Neural progenitor cell (in vitro differentiated cells): ENCODE results near the gene NPPB. TPM values are rescaled to one million over a fixed set of nuclear protein-coding genes. Genes with fewer than 3 reads are reported as not detected.

Source experiments
- DNase-seq: peaks from one replicate; pipeline ENCODE4 v3.0.0-alpha.2; 2016; ENCODE audit warnings: low spot score
- H2AFZ ChIP-seq: fragments of 200-600 bp; sonication (generic); replicated peaks from 2 replicates; pipeline ENCODE4 v1.6.1; 2016; ENCODE audit warnings: antibody characterized with exemption
- H3F3A ChIP-seq: fragments of 200-600 bp; sonication (generic); 2 replicates; pipeline ENCODE4 v1.6.1; 2016; ENCODE audit warnings: antibody characterized with exemption, low read depth
- H3K27ac ChIP-seq: fragments of 200-600 bp; sonication (generic); 2 replicates; pipeline ENCODE4 v1.5.1; 2016; ENCODE audit warnings: mild to moderate bottlenecking
- H3K27me3 ChIP-seq: fragments of 200-600 bp; sonication (generic); 2 replicates; pipeline ENCODE4 v1.6.1; 2016; ENCODE audit warnings: mild to moderate bottlenecking, moderate library complexity
- H3K36me3 ChIP-seq: fragments of 200-600 bp; sonication (generic); 2 replicates; pipeline ENCODE4 v1.5.1; 2016
- H3K4me1 ChIP-seq: fragments of 200-600 bp; sonication (generic); 2 replicates; pipeline ENCODE4 v1.6.1; 2016; ENCODE audit warnings: mixed run types
- H3K4me2 ChIP-seq: fragments of 200-600 bp; sonication (generic); 2 replicates; pipeline ENCODE4 v1.6.1; 2016
- H3K4me3 ChIP-seq: fragments of 200-600 bp; sonication (generic); 2 replicates; pipeline ENCODE4 v1.5.1; 2016
- H3K79me2 ChIP-seq: fragments of 200-600 bp; sonication (generic); 2 replicates; pipeline ENCODE4 v1.6.1; 2016; ENCODE audit warnings: low read depth
- H3K9ac ChIP-seq: fragments of 200-600 bp; sonication (generic); 2 replicates; pipeline ENCODE4 v1.6.1; 2016
- H3K9me3 ChIP-seq: fragments of 200-600 bp; sonication (generic); 2 replicates; pipeline ENCODE4 v1.5.1; 2016; ENCODE audit warnings: low read depth
- H4K20me1 ChIP-seq: fragments of 200-600 bp; sonication (generic); 2 replicates; pipeline ENCODE4 v1.6.1; 2016; ENCODE audit warnings: low read depth
- H3K27ac Mint-ChIP-seq: 3 replicates; pipeline ENCODE4 v1.8.0; 2021; ENCODE audit warnings: mixed read lengths
- H3K27me3 Mint-ChIP-seq: 2 replicates; pipeline ENCODE4 v1.8.0; 2022; ENCODE audit warnings: low read depth, mild to moderate bottlenecking, inconsistent platforms, moderate library complexity, mixed read lengths; ENCODE audit not compliant: insufficient read depth
- H3K36me3 Mint-ChIP-seq: 3 replicates; pipeline ENCODE4 v1.8.0; 2021; ENCODE audit warnings: mixed read lengths
- H3K4me1 Mint-ChIP-seq: 3 replicates; pipeline ENCODE4 v1.8.0; 2021; ENCODE audit warnings: mixed read lengths
- H3K4me3 Mint-ChIP-seq: 3 replicates; pipeline ENCODE4 v1.8.0; 2021; ENCODE audit warnings: mild to moderate bottlenecking, moderate library complexity, mixed read lengths
- H3K9me3 Mint-ChIP-seq: 3 replicates; pipeline ENCODE4 v1.8.0; 2020; ENCODE audit warnings: mixed read lengths
- EZH2 ChIP-seq: fragments of 200-600 bp; sonication (generic); IDR thresholded peaks from 2 replicates; pipeline ENCODE4 v1.6.1; 2017; ENCODE audit warnings: antibody characterized with exemption, mild to moderate bottlenecking, moderate library complexity
- EZH2phosphoT487 ChIP-seq: fragments of 200-600 bp; sonication (generic); IDR thresholded peaks from 2 replicates; pipeline ENCODE4 v1.6.1; 2017; ENCODE audit warnings: antibody characterized with exemption
- total RNA-seq: library from RNA; depleted of rRNA; stranded (reverse); fragments of >200 nt; gene quantifications from 2 replicates; pipeline ENCODE4 v1.2.3, GENCODE V29; 2015; ENCODE audit warnings: low replicate concordance
- TF ChIP-seq, protein P1 (sequence below): fragments of 200-600 bp; sonication (generic); IDR thresholded peaks from 2 replicates; pipeline ENCODE4 v1.5.1; 2017; ENCODE audit warnings: antibody characterized with exemption, mild to moderate bottlenecking

NPPB gene
- total RNA-seq, 1 donor from 2014 or later: not detected

DNA sequence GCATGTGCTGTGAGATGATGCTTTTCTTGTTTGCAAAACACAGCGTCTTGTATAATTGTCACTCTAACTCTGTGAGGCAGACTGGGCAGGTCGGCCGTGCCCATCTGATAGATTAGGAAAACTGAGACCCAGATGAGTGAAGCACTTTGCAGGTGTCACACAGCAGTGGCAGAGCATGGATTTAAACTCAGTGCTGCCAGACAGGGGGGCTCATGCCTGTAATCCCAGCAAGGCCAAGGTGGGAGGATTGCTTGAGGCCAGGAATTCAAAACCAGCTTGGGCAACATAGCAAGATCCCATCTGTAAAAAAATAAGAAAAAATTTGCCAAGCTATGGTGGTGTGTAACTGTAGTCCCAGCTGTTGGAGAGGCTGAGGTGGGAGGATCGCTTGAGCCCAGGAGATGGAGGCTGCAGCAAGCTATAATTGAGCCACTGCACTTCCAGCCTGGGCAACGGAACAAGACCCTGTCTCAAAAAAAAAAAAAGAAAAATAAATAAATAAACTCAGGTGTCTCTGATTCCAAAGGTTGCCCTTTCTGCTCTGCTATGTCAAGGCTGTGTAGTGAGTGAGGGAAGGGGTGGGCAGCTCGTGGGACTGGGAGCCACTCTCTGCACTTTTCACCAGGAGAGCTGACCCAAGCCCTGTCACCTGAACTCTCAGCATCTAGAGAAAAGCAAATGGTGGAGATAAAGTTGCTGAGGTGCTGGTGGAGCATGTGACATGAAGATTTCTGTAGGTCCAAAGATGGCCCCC is 32.9 kb upstream of the NPPB start:
- H3K79me2 ChIP-seq: no peaks in the 10 kb centered on the region
- Mint-ChIP-seq H3K9me3 (no peaks in the 10 kb centered on the region), H3K4me3 (no peak overlapping the region), H3K27ac (no peak overlapping the region), H3K27me3 (no peaks in the 10 kb centered on the region), H3K36me3 (no peaks in the 10 kb centered on the region), H3K4me1 (no peaks in the 10 kb centered on the region)
- H3K9me3 ChIP-seq: no peaks in the 10 kb centered on the region
- TF ChIP-seq EZH2 (no peak), EZH2phosphoT487 (no peak)
- TF ChIP-seq, protein P1, sequence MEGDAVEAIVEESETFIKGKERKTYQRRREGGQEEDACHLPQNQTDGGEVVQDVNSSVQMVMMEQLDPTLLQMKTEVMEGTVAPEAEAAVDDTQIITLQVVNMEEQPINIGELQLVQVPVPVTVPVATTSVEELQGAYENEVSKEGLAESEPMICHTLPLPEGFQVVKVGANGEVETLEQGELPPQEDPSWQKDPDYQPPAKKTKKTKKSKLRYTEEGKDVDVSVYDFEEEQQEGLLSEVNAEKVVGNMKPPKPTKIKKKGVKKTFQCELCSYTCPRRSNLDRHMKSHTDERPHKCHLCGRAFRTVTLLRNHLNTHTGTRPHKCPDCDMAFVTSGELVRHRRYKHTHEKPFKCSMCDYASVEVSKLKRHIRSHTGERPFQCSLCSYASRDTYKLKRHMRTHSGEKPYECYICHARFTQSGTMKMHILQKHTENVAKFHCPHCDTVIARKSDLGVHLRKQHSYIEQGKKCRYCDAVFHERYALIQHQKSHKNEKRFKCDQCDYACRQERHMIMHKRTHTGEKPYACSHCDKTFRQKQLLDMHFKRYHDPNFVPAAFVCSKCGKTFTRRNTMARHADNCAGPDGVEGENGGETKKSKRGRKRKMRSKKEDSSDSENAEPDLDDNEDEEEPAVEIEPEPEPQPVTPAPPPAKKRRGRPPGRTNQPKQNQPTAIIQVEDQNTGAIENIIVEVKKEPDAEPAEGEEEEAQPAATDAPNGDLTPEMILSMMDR: no peak
- no peaks in the 10 kb centered on the region for H3K27me3 ChIP-seq
- H3K9ac ChIP-seq: no peak overlapping the region
- no peak for DNase-seq
- H4K20me1 ChIP-seq: no peaks in the 10 kb centered on the region
- no peak overlapping the region for H3K4me3 ChIP-seq
- no peaks in the 10 kb centered on the region for H3K36me3 ChIP-seq
- no peaks in the 10 kb centered on the region for H3F3A ChIP-seq
- H3K27ac ChIP-seq: no peak overlapping the region
- no peak overlapping the region for H3K4me2 ChIP-seq
- no peak overlapping the region for H2AFZ ChIP-seq
- no peaks in the 10 kb centered on the region for H3K4me1 ChIP-seq

DNA sequence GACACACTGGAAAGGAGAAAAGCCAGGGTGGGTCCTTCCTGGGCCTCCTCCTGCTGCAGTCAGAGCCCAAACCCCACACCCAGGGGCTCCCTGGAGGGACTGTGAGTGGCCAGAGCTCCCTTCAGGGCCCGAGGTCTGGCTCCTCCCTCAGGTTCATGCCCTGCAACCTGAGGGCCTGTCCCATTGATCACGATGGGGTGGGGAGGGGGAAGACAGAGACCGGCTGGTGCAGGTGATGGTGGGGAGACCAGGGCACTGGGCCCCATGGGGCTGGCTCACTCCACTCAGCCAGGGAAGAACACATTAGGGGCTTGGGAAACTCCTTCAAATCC is 30.1 kb upstream of the NPPB start:
- H3K27ac ChIP-seq: no peak overlapping the region
- H3F3A ChIP-seq: no peaks in the 10 kb centered on the region
- H3K4me1 Mint-ChIP-seq: no peaks in the 10 kb centered on the region

DNA sequence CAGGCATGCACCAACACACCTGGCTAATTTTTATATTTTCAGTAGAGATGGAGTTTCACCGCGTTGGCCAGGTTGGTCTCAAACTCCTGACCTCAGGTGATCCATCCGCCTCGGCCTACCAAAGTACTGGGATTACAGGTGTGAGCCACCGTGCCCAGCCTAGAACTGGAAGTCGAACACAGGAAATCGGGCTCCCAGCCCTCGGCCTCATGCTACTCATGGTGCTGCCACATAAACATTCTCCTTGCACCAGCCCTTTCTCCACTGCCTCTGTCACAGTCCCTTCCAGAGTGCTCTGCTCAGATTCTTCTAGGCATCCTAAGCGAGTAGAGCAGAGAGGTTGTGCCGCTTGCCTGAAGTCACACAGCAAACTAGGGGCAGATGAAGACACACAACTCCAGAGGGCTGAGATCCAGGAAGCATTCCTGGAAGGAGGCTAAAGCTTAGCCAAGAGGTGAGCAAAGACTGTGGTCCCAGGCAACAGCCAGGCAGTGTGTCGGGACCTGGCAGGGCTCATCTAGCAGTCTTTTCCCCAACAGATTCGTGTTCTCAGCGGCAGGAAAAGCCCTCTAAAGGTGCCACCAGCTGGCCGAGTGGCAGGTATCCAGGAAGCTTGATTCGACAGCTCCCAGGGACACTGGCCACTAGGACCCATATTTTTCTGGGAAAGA is 29.6 kb upstream of the NPPB start:
- Histone ChIP-seq H3K4me3 (no peak overlapping the region), H3K27me3 (no peaks in the 10 kb centered on the region), H3K4me2 (no peak overlapping the region), H3K9me3 (no peaks in the 10 kb centered on the region), H3K36me3 (no peaks in the 10 kb centered on the region), H4K20me1 (no peaks in the 10 kb centered on the region), H3K79me2 (no peaks in the 10 kb centered on the region), H3K9ac (no peak overlapping the region), H2AFZ (no peak overlapping the region), H3K4me1 (no peaks in the 10 kb centered on the region), H3F3A (no peaks in the 10 kb centered on the region), H3K27ac (no peak overlapping the region)
- Mint-ChIP-seq H3K36me3 (no peaks in the 10 kb centered on the region), H3K4me3 (no peak overlapping the region), H3K4me1 (peaks cover under 1% of the 10 kb centered on the region), H3K9me3 (no peaks in the 10 kb centered on the region), H3K27ac (no peak overlapping the region), H3K27me3 (no peaks in the 10 kb centered on the region)
- no peak for TF ChIP-seq EZH2
- no peak for DNase-seq

More for the DNA sequence above, 30.1 kb upstream of the NPPB start:
- Histone ChIP-seq H3K79me2 (no peaks in the 10 kb centered on the region), H2AFZ (no peak overlapping the region), H3K4me2 (no peak overlapping the region), H3K9ac (no peak overlapping the region), H3K27me3 (no peaks in the 10 kb centered on the region), H4K20me1 (no peaks in the 10 kb centered on the region), H3K4me1 (no peaks in the 10 kb centered on the region), H3K9me3 (no peaks in the 10 kb centered on the region), H3K36me3 (no peaks in the 10 kb centered on the region), H3K4me3 (no peak overlapping the region)
- no peak overlapping the region for H3K27ac Mint-ChIP-seq
- TF ChIP-seq, protein P1: no peak
- TF ChIP-seq EZH2phosphoT487 (no peak), EZH2 (no peak)
- no peaks in the 10 kb centered on the region for H3K36me3 Mint-ChIP-seq
- H3K27me3 Mint-ChIP-seq: no peaks in the 10 kb centered on the region
- no peaks in the 10 kb centered on the region for H3K9me3 Mint-ChIP-seq
- H3K4me3 Mint-ChIP-seq: no peak overlapping the region
- DNase-seq: no peak

DNA sequence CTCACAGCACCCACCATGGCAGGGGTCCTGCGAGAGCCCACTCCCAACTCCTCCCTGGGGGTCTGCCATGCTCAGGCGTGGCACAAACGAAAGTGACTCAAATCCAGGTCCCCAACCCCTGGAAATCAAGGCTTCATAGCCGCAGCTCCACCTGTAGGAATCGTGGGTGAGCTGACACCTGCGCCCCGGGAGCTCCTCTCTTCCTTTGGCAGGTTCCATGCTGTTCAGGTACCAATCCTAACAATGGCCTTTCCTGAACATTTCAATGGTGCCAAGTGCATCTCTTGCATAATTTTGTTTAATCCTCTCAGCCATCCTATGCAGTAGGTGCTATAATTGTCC is 28.9 kb upstream of the NPPB start:
- Histone ChIP-seq H3K27me3 (no peaks in the 10 kb centered on the region), H3K4me3 (no peak overlapping the region), H4K20me1 (no peaks in the 10 kb centered on the region), H3K9me3 (no peaks in the 10 kb centered on the region), H3K4me2 (no peak overlapping the region), H3K36me3 (no peaks in the 10 kb centered on the region), H3K9ac (no peak overlapping the region), H3F3A (no peaks in the 10 kb centered on the region), H2AFZ (no peak overlapping the region), H3K27ac (no peak overlapping the region), H3K4me1 (no peaks in the 10 kb centered on the region), H3K79me2 (no peaks in the 10 kb centered on the region)
- Mint-ChIP-seq H3K9me3 (no peaks in the 10 kb centered on the region), H3K27me3 (no peaks in the 10 kb centered on the region), H3K36me3 (no peaks in the 10 kb centered on the region), H3K4me1 (peaks cover 5% of the 10 kb centered on the region), H3K4me3 (no peak overlapping the region), H3K27ac (no peak overlapping the region)
- TF ChIP-seq EZH2 (no peak), EZH2phosphoT487 (no peak)
- TF ChIP-seq, protein P1: no peak
- DNase-seq: no peak
